KMS-11 (cell line): ENCODE results near the gene PRPF40A.

Experiments
- H2AFZ ChIP-seq: fragments of 200-600 bp; sonication (generic); 2 replicates; pipeline ENCODE4 v1.6.1; 2016; ENCODE audit warnings: antibody characterized with exemption, mixed run types, low read depth
- H3K27ac ChIP-seq: fragments of 200-600 bp; sonication (generic); 2 replicates; pipeline ENCODE4 v1.6.1; 2016; ENCODE audit warnings: mild to moderate bottlenecking, mixed run types
- H3K27me3 ChIP-seq: fragments of 200-600 bp; sonication (generic); 2 replicates; pipeline ENCODE4 v1.6.1; 2017; ENCODE audit warnings: mild to moderate bottlenecking, low read depth, mixed run types, moderate library complexity; ENCODE audit not compliant: insufficient read depth
- H3K36me3 ChIP-seq: fragments of 200-600 bp; sonication (generic); 2 replicates; pipeline ENCODE4 v1.6.1; 2017; ENCODE audit warnings: mild to moderate bottlenecking, mixed run types; ENCODE audit not compliant: insufficient read depth
- H3K4me1 ChIP-seq: fragments of 200-600 bp; sonication (generic); 2 replicates; pipeline ENCODE4 v1.6.1; 2016; ENCODE audit warnings: mild to moderate bottlenecking, low read depth, mixed run types; ENCODE audit not compliant: poor library complexity, severe bottlenecking
- H3K4me2 ChIP-seq: fragments of 200-600 bp; sonication (generic); 2 replicates; pipeline ENCODE4 v1.7.0; 2016; ENCODE audit warnings: mild to moderate bottlenecking, mixed run types
- H3K4me3 ChIP-seq: fragments of 200-600 bp; sonication (generic); IDR thresholded peaks from 2 replicates; pipeline ENCODE4 v1.6.1; 2017; ENCODE audit warnings: low read depth, low read length, mixed read lengths; ENCODE audit not compliant: insufficient read depth
- H3K79me2 ChIP-seq: fragments of 200-600 bp; sonication (generic); 2 replicates; pipeline ENCODE4 v1.6.1; 2016; ENCODE audit warnings: low read depth, mixed run types; ENCODE audit not compliant: insufficient read depth
- H3K9ac ChIP-seq: fragments of 200-600 bp; sonication (generic); 2 replicates; pipeline ENCODE4 v1.6.1; 2016; ENCODE audit warnings: mild to moderate bottlenecking, mixed run types
- H4K20me1 ChIP-seq: fragments of 200-600 bp; sonication (generic); 2 replicates; pipeline ENCODE4 v1.6.1; 2016; ENCODE audit warnings: mild to moderate bottlenecking, mixed run types; ENCODE audit not compliant: insufficient read depth
- CTCF ChIP-seq: fragments of 200-600 bp; sonication (generic); conservative IDR thresholded peaks from 2 replicates; pipeline ENCODE4 v1.6.1; 2017; ENCODE audit warnings: low read depth, mild to moderate bottlenecking, antibody characterized with exemption, low read length, moderate library complexity, mixed read lengths

The PRPF40A gene

GRCh38 chr2:152658221-152658620, 59.0 kb downstream of the PRPF40A start:
- no peak overlapping the region for H2AFZ ChIP-seq
- no peaks in the 10 kb centered on the region for H3K4me1 ChIP-seq
- H3K4me3 ChIP-seq, result no peak overlapping the region
- H3K4me2 ChIP-seq, result no peak overlapping the region
- H3K9ac ChIP-seq, result no peak overlapping the region
- no peak overlapping the region for H3K27ac ChIP-seq
- H3K27me3 ChIP-seq, result no peaks in the 10 kb centered on the region
- H3K36me3 ChIP-seq, result peaks cover 10% of the 10 kb centered on the region; the same call in 1 of the 2 replicates
- H3K79me2 ChIP-seq, result no peaks in the 10 kb centered on the region
- no peak for TF ChIP-seq CTCF
- no peaks in the 10 kb centered on the region for H4K20me1 ChIP-seq

- H3K4me3 ChIP-seq, result no peak overlapping the region
- no peak for TF ChIP-seq CTCF
- no peak overlapping the region for H3K4me2 ChIP-seq
- H3K4me1 ChIP-seq, result no peaks in the 10 kb centered on the region
- no peak overlapping the region for H3K9ac ChIP-seq
- no peaks in the 10 kb centered on the region for H3K79me2 ChIP-seq
- H3K27ac ChIP-seq, result no peak overlapping the region
- H3K36me3 ChIP-seq, result peaks cover 7% of the 10 kb centered on the region; the same call in 1 of the 2 replicates
- no peak overlapping the region for H2AFZ ChIP-seq
- H4K20me1 ChIP-seq, result no peaks in the 10 kb centered on the region
- H3K27me3 ChIP-seq, result no peaks in the 10 kb centered on the region
Observed at GRCh38 chr2:152657043-152657442, 60.2 kb downstream of the PRPF40A start.

- Histone ChIP-seq H3K4me2 (no peak overlapping the region), H2AFZ (no peak overlapping the region), H4K20me1 (no peaks in the 10 kb centered on the region), H3K27me3 (no peaks in the 10 kb centered on the region), H3K4me3 (no peak overlapping the region), H3K9ac (no peak overlapping the region), H3K27ac (no peak overlapping the region), H3K36me3 (peaks cover 6% of the 10 kb centered on the region; the same call in 1 of the 2 replicates), H3K4me1 (no peaks in the 10 kb centered on the region), H3K79me2 (no peaks in the 10 kb centered on the region)
- TF ChIP-seq CTCF, result no peak
Observed at GRCh38 chr2:152655880-152656279, 61.4 kb downstream of the PRPF40A start.

GRCh38 chr2:152651834-152652233, 65.4 kb downstream of the PRPF40A start:
- no peak for TF ChIP-seq CTCF
- Histone ChIP-seq H3K4me3 (no peak overlapping the region), H3K27ac (no peak overlapping the region), H2AFZ (no peak overlapping the region), H3K36me3 (no peaks in the 10 kb centered on the region; the same call in 1 of the 2 replicates), H3K9ac (no peak overlapping the region), H3K27me3 (no peaks in the 10 kb centered on the region), H3K79me2 (no peaks in the 10 kb centered on the region), H4K20me1 (no peaks in the 10 kb centered on the region), H3K4me1 (peaks cover 5% of the 10 kb centered on the region), H3K4me2 (no peak overlapping the region)
